IMR-90 (cell line): Measurements from ENCODE around the gene GPAT3. TPM values are rescaled to one million over a fixed set of nuclear protein-coding genes. Genes with fewer than 3 reads are reported as not detected.
A peak's percentile ranks its signal among the peaks of the same experiment; 100 is the strongest.

Source experiments
- ATAC-seq: fragments of 200-7000 bp; cut with Tn5 transposase; 2 replicates; pipeline ENCODE4 v1.9.1; 2020; ENCODE audit warnings: low read depth, mild to moderate bottlenecking, moderate library complexity
- BruUV-seq: library from RNA; stranded (reverse); fragments of 400-500 nt; replicated peaks from 2 replicates; lab custom pipeline; 2021; lab: Mats Ljungman, UMichigan
- CTCF ChIA-PET: fragments of 300-600 bp; formaldehyde crosslinking; extraction: SDS; loops from one replicate; lab custom pipeline; 2021; ENCODE audit warnings: antibody characterized with exemption; lab: Yijun Ruan, JAX
- POLR2A ChIA-PET: fragments of 300-600 bp; sonication (Branson Sonifier 250); formaldehyde crosslinking; loops from one replicate; lab custom pipeline; 2022; ENCODE audit warnings: antibody characterized with exemption; ENCODE audit not compliant: unreplicated experiment; lab: Charles Lee
- DNase-seq: peaks from one replicate; pipeline ENCODE4 v3.0.0; 2013
- H2AFZ ChIP-seq: replicated peaks from 2 replicates; pipeline ENCODE3; 2013; ENCODE audit warnings: low read length, mild to moderate bottlenecking; ENCODE audit not compliant: poor library complexity
- H2AK5ac ChIP-seq: 2 replicates; pipeline ENCODE4 v1.6.1; 2013; ENCODE audit warnings: low read depth, low read length, inconsistent platforms
- H2AK9ac ChIP-seq: replicated peaks from 2 replicates; pipeline ENCODE3; 2013; ENCODE audit warnings: mild to moderate bottlenecking, low read depth, low read length, moderate library complexity; ENCODE audit not compliant: poor library complexity
- H2BK120ac ChIP-seq: 2 replicates; pipeline ENCODE4 v1.6.1; 2013; ENCODE audit warnings: low read depth, low read length, inconsistent platforms
- H2BK15ac ChIP-seq: 3 replicates; pipeline ENCODE4 v1.6.1; 2013; ENCODE audit warnings: low read depth, low read length, inconsistent platforms
- H2BK20ac ChIP-seq: 2 replicates; pipeline ENCODE4 v1.6.1; 2013; ENCODE audit warnings: low read depth, mild to moderate bottlenecking, inconsistent platforms, low read length, moderate library complexity
- H2BK5ac ChIP-seq: 2 replicates; pipeline ENCODE4 v1.6.1; 2013; ENCODE audit warnings: mild to moderate bottlenecking, low read depth, low read length, inconsistent platforms; ENCODE audit not compliant: poor library complexity, severe bottlenecking
- H3K14ac ChIP-seq: replicated peaks from 2 replicates; pipeline ENCODE4 v1.6.1; 2013; ENCODE audit warnings: low read depth, low read length, inconsistent platforms
- H3K18ac ChIP-seq: 2 replicates; pipeline ENCODE4 v1.6.1; 2013; ENCODE audit warnings: low read depth, low read length, control low read depth
- H3K23ac ChIP-seq: 2 replicates; pipeline ENCODE4 v1.6.1; 2013; ENCODE audit warnings: low read depth, low read length, inconsistent platforms
- H3K27ac ChIP-seq: 2 replicates; pipeline ENCODE4 v1.5.1; 2013; ENCODE audit warnings: mild to moderate bottlenecking, control low read depth, low read length; ENCODE audit not compliant: insufficient read depth
- H3K27me3 ChIP-seq: 2 replicates; pipeline ENCODE4 v1.6.1; 2013; ENCODE audit warnings: low read length; ENCODE audit not compliant: control insufficient read depth, insufficient read depth
- H3K36me3 ChIP-seq: 2 replicates; pipeline ENCODE4 v1.6.1; 2013; ENCODE audit warnings: low read length, mixed read lengths; ENCODE audit not compliant: control insufficient read depth, insufficient read depth
- H3K4ac ChIP-seq: 2 replicates; pipeline ENCODE4 v1.6.1; 2013; ENCODE audit warnings: low read depth, low read length, inconsistent platforms
- H3K4me1 ChIP-seq: 2 replicates; pipeline ENCODE4 v1.6.1; 2013; ENCODE audit warnings: low read length, mixed read lengths; ENCODE audit not compliant: control insufficient read depth, insufficient read depth
- H3K4me2 ChIP-seq: 2 replicates; pipeline ENCODE4 v1.6.1; 2013; ENCODE audit warnings: low read depth, mild to moderate bottlenecking, control low read depth, low read length, moderate library complexity
- H3K4me3 ChIP-seq: 2 replicates; pipeline ENCODE4 v1.5.1; 2013; ENCODE audit warnings: low read depth, mild to moderate bottlenecking, control low read depth, low read length, moderate library complexity; ENCODE audit not compliant: insufficient read depth
- H3K56ac ChIP-seq: 2 replicates; pipeline ENCODE4 v1.6.1; 2013; ENCODE audit warnings: low read length, inconsistent platforms; ENCODE audit not compliant: insufficient read depth; ENCODE audit errors: extremely low read depth
- H3K79me1 ChIP-seq, 2 experiments: 2 replicates each; pipeline ENCODE4 v1.6.1; 2013; ENCODE audit warnings: low read length in 2 of 2, inconsistent platforms in 1 of 2, low read depth in 1 of 2
- H3K9ac ChIP-seq: 2 replicates; pipeline ENCODE4 v1.6.1; 2013; ENCODE audit warnings: low read depth, low read length, control low read depth
- H3K9me1 ChIP-seq: 2 replicates; pipeline ENCODE4 v1.6.1; 2013; ENCODE audit warnings: low read length, inconsistent platforms; ENCODE audit not compliant: insufficient read depth
- H3K9me3 ChIP-seq: 2 replicates; pipeline ENCODE4 v1.6.1; 2013; ENCODE audit warnings: low read length; ENCODE audit not compliant: control insufficient read depth, insufficient read depth
- H4K20me1 ChIP-seq: 2 replicates; pipeline ENCODE4 v1.6.1; 2013; ENCODE audit warnings: low read length, inconsistent platforms; ENCODE audit not compliant: insufficient read depth
- H4K5ac ChIP-seq: 2 replicates; pipeline ENCODE4 v1.6.1; 2013; ENCODE audit warnings: mild to moderate bottlenecking, low read depth, low read length, control low read depth
- H4K8ac ChIP-seq, 2 experiments: 2 replicates each; pipeline ENCODE4 v1.6.1; 2013; ENCODE audit warnings: low read depth in 2 of 2, low read length in 2 of 2, control low read depth in 1 of 2, inconsistent platforms in 1 of 2
- H4K91ac ChIP-seq: 2 replicates; pipeline ENCODE4 v1.6.1; 2013; ENCODE audit warnings: low read depth, low read length, inconsistent platforms; ENCODE audit not compliant: insufficient read depth
- CEBPB ChIP-seq: IDR thresholded peaks from 2 replicates; pipeline ENCODE4 v1.6.1; 2012; ENCODE audit warnings: low read depth, low read length, improper control_type of control experiment
- CHD1 ChIP-seq: IDR thresholded peaks from 2 replicates; pipeline ENCODE4 v1.6.1; 2012; ENCODE audit warnings: low read depth, low read length, improper control_type of control experiment
- ELK1 ChIP-seq: fragments of 150-350 bp; IDR thresholded peaks from 2 replicates; pipeline ENCODE4 v1.6.1; 2016; ENCODE audit warnings: low read depth, mild to moderate bottlenecking, low read length, moderate library complexity, borderline replicate concordance
- MAZ ChIP-seq: IDR thresholded peaks from 2 replicates; pipeline ENCODE4 v1.6.1; 2012; ENCODE audit warnings: low read depth, mild to moderate bottlenecking, low read length, improper control_type of control experiment, moderate library complexity, borderline replicate concordance
- MXI1 ChIP-seq: IDR thresholded peaks from 2 replicates; pipeline ENCODE4 v1.6.1; 2012; ENCODE audit warnings: low read depth, mild to moderate bottlenecking, low read length, moderate library complexity, borderline replicate concordance
- POLR2A ChIP-seq: IDR thresholded peaks from 2 replicates; pipeline ENCODE4 v1.6.1; 2012; ENCODE audit warnings: mild to moderate bottlenecking, low read depth, low read length
- RAD21 ChIP-seq: IDR thresholded peaks from 2 replicates; pipeline ENCODE4 v1.6.1; 2012; ENCODE audit warnings: low read length, improper control_type of control experiment
- RCOR1 ChIP-seq: IDR thresholded peaks from 2 replicates; pipeline ENCODE4 v1.6.1; 2012; ENCODE audit warnings: mild to moderate bottlenecking, low read length, improper control_type of control experiment; ENCODE audit not compliant: insufficient replicate concordance
- SMC3 ChIP-seq: fragments of 150-350 bp; IDR thresholded peaks from 2 replicates; pipeline ENCODE4 v1.6.1; 2016; ENCODE audit warnings: low read depth, mild to moderate bottlenecking, antibody characterized with exemption, low read length, moderate library complexity
- WGBS, 2 experiments: methylation state at CpG; one replicate each; pipeline versions ENCODE4 v1.1.5 to v1.1.7; 2013; ENCODE audit warnings: missing lambda C conversion rate in 2 of 2; ENCODE audit not compliant: insufficient read length in 1 of 2; ENCODE audit errors: extremely low coverage in 2 of 2; 5-methylcytosine and 5-hydroxymethylcytosine counted together
- dilution Hi-C: fragments of 300-500 bp; cut with HindIII; formaldehyde crosslinking; loops from one replicate; pipeline ENCODE4 v1.14.3; 2018; ENCODE audit warnings: low sequenced_read_pairs; ENCODE audit not compliant: unreplicated experiment
- in situ Hi-C: fragments of 300-500 bp; cut with MboI; formaldehyde crosslinking; loops from 3 replicates; pipeline ENCODE4 v1.14.3; 2019; ENCODE audit warnings: low sequenced_read_pairs, inconsistent platforms, mixed read lengths
- intact Hi-C: fragments of 100-400 bp; cut with micrococcal nuclease; formaldehyde crosslinking; loops from 2 replicates; pipeline ENCODE4 v1.10.0; 2022
- polyA plus RNA-seq, 3 experiments: library from polyadenylated mRNA; depleted of rRNA; stranded (reverse); fragments of >200 nt; gene quantifications; 2 replicates each; pipeline ENCODE4 v1.2.3, GENCODE V29; 2012; ENCODE audit warnings: low replicate concordance in 1 of 3
- total RNA-seq: library from RNA; depleted of rRNA; stranded (reverse); fragments of >200 nt; gene quantifications from 2 replicates; pipeline ENCODE4 v1.2.3, GENCODE V29; 2012
- TF ChIP-seq, protein P1 (sequence below): conservative IDR thresholded peaks from 2 replicates; pipeline ENCODE4 v1.5.1; 2012; ENCODE audit warnings: mild to moderate bottlenecking, low read depth, low read length, improper control_type of control experiment

The GPAT3 gene
- total and polyA plus RNA-seq, 2 of the 4 experiments (the other 2 are of a cell fraction) = 1.3 to 2.9 TPM

DNA sequence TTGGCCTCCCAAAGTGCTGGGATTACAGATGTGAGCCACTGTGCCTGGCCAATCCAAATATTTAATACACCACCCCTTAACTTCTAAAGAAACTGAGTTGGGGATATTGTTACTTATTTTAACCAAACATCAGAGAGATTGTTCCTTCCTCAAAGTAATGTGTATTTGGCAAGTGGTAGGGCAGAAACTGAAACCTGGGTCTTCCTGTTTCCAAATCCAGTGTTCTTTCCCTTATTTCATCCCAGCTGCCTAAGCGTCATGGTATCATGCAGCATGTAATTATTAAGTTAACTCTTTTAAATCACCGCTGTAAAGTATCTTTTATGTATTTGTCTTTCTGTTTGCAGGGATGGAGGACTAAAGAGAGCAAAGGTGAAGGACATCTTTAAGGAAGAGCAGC lies 68.4 kb downstream of the GPAT3 start:
- no peak for DNase-seq
- Histone ChIP-seq H2BK15ac (no peak overlapping the region), H4K91ac (no peak overlapping the region), H3K9me1 (no peaks in the 10 kb centered on the region), H3K4me2 (no peak overlapping the region), H4K20me1 (no peaks in the 10 kb centered on the region), H3K23ac (no peak overlapping the region), H3K18ac (peak overlapping the region; percentile 29; the same call in 1 of the 2 replicates), H2AFZ (no peak overlapping the region), H3K79me1 (no peaks in the 10 kb centered on the region), H3K4ac (no peak overlapping the region), H3K27ac (no peak overlapping the region), H2BK20ac (no peak overlapping the region), H3K4me1 (peaks cover 4% of the 10 kb centered on the region), H4K5ac (no peak overlapping the region), H3K9me3 (no peaks in the 10 kb centered on the region), H2AK5ac (no peak overlapping the region), H2AK9ac (no peak overlapping the region), H2BK120ac (no peak overlapping the region), H2BK5ac (no peak overlapping the region), H3K56ac (no peak overlapping the region), H3K27me3 (no peaks in the 10 kb centered on the region), H3K36me3 (no peaks in the 10 kb centered on the region), H3K14ac (no peak overlapping the region), H4K8ac (no peak overlapping the region), H3K9ac (no peak overlapping the region), H3K4me3 (no peak overlapping the region)
- TF ChIP-seq SMC3 (no peak), CHD1 (no peak), MAZ (no peak), CEBPB (no peak), RCOR1 (no peak), RAD21 (no peak), POLR2A (no peak), ELK1 (no peak), MXI1 (no peak)
- TF ChIP-seq, protein P1, sequence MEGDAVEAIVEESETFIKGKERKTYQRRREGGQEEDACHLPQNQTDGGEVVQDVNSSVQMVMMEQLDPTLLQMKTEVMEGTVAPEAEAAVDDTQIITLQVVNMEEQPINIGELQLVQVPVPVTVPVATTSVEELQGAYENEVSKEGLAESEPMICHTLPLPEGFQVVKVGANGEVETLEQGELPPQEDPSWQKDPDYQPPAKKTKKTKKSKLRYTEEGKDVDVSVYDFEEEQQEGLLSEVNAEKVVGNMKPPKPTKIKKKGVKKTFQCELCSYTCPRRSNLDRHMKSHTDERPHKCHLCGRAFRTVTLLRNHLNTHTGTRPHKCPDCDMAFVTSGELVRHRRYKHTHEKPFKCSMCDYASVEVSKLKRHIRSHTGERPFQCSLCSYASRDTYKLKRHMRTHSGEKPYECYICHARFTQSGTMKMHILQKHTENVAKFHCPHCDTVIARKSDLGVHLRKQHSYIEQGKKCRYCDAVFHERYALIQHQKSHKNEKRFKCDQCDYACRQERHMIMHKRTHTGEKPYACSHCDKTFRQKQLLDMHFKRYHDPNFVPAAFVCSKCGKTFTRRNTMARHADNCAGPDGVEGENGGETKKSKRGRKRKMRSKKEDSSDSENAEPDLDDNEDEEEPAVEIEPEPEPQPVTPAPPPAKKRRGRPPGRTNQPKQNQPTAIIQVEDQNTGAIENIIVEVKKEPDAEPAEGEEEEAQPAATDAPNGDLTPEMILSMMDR = no peak
- intact Hi-C loops = no loop called here
- ATAC-seq = no peak
- no CpG with 5 or more reads among the region's 2 CpGs for WGBS, 2 experiments
- dilution Hi-C loops = no loop called here
- CTCF ChIA-PET = no interaction called here
- in situ Hi-C loops = no loop called here
- no TSS peak for BruUV-seq
- POLR2A ChIA-PET = no interaction called here
